ENCODE data around the gene GALNT1. TPM values are rescaled to one million over a fixed set of nuclear protein-coding genes. Genes with fewer than 3 reads are reported as not detected.

GALNT1 gene
- total and polyA plus RNA-seq, 3 donors from 2014 or later, result 27.3 to 67.0 (median 55.7) TPM

DNA sequence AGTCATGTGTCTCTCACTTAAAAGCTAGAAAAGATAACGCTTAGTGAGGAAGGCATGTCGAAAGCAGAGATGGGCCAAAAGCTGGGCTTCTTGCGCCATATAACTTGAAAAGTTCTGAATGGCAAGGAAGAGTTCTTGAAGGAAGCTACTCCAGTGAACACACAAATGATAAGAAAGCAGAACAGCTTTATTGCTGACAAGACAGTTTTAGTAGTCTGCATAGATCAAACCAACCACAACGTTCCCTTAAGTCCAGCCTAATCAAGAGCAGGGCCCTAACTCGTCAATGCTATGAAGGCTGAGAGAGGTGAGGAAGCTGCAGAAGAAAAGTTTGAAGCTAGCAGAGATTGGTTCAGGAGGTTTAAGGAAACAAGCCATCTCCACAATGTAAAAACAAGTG is 55.7 kb downstream of the GALNT1 start:
- intact Hi-C loops (cut with DNase I; ENCODE audit: low total_unique reads), result no loop called here

DNA sequence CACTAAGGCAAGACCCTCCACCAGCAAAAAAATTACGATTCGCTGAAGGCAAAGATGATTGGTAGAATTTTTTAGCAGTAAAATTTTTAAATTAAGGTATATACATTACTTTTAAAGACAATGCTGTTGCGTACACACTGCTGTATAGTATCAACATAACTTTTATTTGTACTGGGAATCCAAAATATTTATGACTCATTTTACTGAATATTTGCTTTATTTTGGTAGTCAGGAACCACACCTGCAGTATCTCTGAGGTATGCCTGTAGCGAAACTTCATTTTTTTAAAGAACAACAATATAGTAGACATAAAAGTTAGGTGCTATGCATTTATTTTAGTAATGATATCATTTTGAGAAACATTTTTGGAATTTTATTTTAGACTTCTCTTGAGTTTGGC is 57.8 kb downstream of the GALNT1 start:
- TF ChIP-seq, protein P1, sequence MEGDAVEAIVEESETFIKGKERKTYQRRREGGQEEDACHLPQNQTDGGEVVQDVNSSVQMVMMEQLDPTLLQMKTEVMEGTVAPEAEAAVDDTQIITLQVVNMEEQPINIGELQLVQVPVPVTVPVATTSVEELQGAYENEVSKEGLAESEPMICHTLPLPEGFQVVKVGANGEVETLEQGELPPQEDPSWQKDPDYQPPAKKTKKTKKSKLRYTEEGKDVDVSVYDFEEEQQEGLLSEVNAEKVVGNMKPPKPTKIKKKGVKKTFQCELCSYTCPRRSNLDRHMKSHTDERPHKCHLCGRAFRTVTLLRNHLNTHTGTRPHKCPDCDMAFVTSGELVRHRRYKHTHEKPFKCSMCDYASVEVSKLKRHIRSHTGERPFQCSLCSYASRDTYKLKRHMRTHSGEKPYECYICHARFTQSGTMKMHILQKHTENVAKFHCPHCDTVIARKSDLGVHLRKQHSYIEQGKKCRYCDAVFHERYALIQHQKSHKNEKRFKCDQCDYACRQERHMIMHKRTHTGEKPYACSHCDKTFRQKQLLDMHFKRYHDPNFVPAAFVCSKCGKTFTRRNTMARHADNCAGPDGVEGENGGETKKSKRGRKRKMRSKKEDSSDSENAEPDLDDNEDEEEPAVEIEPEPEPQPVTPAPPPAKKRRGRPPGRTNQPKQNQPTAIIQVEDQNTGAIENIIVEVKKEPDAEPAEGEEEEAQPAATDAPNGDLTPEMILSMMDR (IDR thresholded peaks at IDR 0.05), result no peak
- TF ChIP-seq POLR2A (IDR thresholded peaks at IDR 0.05), result no peak
- intact Hi-C loops (cut with DNase I; ENCODE audit: low total_unique reads), result no loop called here
- no peaks in the 10 kb centered on the region for H3K4me1 ChIP-seq
- 97 to 98% methylated on average over 4 of the region's 4 CpGs for WGBS, 2 donors
- H3K36me3 ChIP-seq (ENCODE audit: low read depth, missing control alignments), result no peaks in the 10 kb centered on the region
- no peak for DNase-seq
- H3K27me3 ChIP-seq, result no peaks in the 10 kb centered on the region
- no peak overlapping the region for H3K4me3 ChIP-seq
- H3K27ac ChIP-seq, result no peak overlapping the region
- H3K9me3 ChIP-seq, result no peaks in the 10 kb centered on the region

More for the DNA sequence above, 55.7 kb downstream of the GALNT1 start:
- TF ChIP-seq, protein P1 (IDR thresholded peaks at IDR 0.05), result no peak
- TF ChIP-seq POLR2A (IDR thresholded peaks at IDR 0.05), result no peak
- no peak overlapping the region for H3K27ac ChIP-seq
- no peaks in the 10 kb centered on the region for H3K9me3 ChIP-seq
- H3K4me3 ChIP-seq, result no peak overlapping the region
- no peaks in the 10 kb centered on the region for H3K27me3 ChIP-seq
- H3K4me1 ChIP-seq, result no peaks in the 10 kb centered on the region
- no peaks in the 10 kb centered on the region for H3K36me3 ChIP-seq (ENCODE audit: low read depth, missing control alignments)
- WGBS, 2 donors, result 91 to 96% methylated on average over 5 of the region's 5 CpGs
- DNase-seq, result no peak

DNA sequence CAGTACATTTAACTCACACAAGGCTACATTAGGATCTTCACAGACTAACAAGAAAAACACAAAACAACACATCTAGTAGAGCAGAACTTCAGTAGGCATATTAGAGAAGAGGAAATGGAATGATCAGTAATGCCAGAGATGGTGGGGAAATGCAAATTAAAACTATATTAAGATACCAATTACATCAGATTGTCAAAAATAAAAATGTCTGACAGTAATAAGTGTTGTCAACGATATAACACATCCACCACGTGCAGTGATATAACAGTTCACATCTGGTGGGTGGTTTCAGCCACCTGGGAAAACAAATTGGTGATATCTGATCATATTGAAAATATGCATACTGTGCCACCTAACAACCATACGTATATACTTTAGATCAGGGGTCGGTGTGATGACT is 59.9 kb downstream of the GALNT1 start:
- no peaks in the 10 kb centered on the region for H3K27me3 ChIP-seq
- H3K9me3 ChIP-seq, result no peaks in the 10 kb centered on the region
- no peak for DNase-seq
- no peak overlapping the region for H3K27ac ChIP-seq
- H3K4me3 ChIP-seq, result no peak overlapping the region
- TF ChIP-seq, protein P1 (IDR thresholded peaks at IDR 0.05), result no peak
- TF ChIP-seq POLR2A (IDR thresholded peaks at IDR 0.05), result no peak
- 92 to 93% methylated on average over 4 of the region's 4 CpGs for WGBS, 2 donors
- H3K4me1 ChIP-seq, result no peaks in the 10 kb centered on the region
- intact Hi-C loops (cut with DNase I; ENCODE audit: low total_unique reads), result no loop called here
- H3K36me3 ChIP-seq (ENCODE audit: low read depth, missing control alignments), result no peaks in the 10 kb centered on the region

DNA sequence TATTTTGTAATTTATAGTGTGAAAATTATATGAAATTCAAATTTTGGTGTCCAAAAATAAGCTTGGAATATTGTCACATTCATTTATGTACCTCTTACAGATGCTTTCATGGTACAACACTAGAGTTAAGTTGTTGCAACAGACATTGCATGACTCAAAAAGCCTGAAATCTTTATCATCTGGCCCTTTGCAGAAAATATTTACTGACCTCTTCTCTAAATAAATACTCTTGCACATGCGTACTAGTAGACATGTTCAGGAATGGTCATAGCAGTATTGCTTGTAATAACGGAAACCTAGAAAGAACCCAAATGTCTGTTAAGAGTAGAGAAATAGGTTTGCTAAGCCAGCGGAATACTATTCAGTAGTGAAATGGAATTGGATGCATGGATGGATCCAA is 60.4 kb downstream of the GALNT1 start:
- H3K4me3 ChIP-seq, result no peak overlapping the region
- WGBS, 2 donors, result 96 to 97% methylated on average over 3 of the region's 3 CpGs
- intact Hi-C loops (cut with DNase I; ENCODE audit: low total_unique reads), result no loop called here
- TF ChIP-seq, protein P1 (IDR thresholded peaks at IDR 0.05), result no peak
- no peak for TF ChIP-seq POLR2A (IDR thresholded peaks at IDR 0.05)
- H3K27me3 ChIP-seq, result no peaks in the 10 kb centered on the region
- H3K4me1 ChIP-seq, result no peaks in the 10 kb centered on the region
- H3K27ac ChIP-seq, result no peak overlapping the region
- H3K9me3 ChIP-seq, result no peaks in the 10 kb centered on the region
- no peak for DNase-seq
- no peaks in the 10 kb centered on the region for H3K36me3 ChIP-seq (ENCODE audit: low read depth, missing control alignments)

DNA sequence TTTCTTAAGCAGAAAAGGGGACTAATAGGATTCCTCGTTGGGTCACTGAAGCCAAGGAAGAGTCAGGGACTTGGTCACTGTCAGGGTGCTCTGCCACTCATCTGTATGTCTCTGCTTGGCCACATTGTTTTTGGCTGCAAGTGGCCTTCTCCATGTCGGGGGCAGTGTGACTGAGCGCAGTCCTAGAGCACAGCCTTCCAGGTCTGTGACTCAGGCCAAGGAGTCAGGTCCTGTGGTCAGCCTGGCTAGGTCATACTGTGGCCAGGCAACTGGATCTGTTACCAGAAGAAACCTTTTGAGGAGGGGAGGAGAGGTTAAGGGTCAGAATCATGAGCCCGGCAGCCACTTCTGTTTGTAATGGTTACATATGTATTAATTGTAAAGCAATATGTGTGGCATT is 61.3 kb downstream of the GALNT1 start:
- Histone ChIP-seq H3K36me3 (ENCODE audit: low read depth, missing control alignments) (no peaks in the 10 kb centered on the region), H3K27me3 (no peaks in the 10 kb centered on the region), H3K27ac (no peak overlapping the region), H3K4me1 (no peaks in the 10 kb centered on the region), H3K9me3 (no peaks in the 10 kb centered on the region), H3K4me3 (no peak overlapping the region)
- intact Hi-C loops (cut with DNase I; ENCODE audit: low total_unique reads), result no loop called here
- WGBS, 2 donors, result 72 to 93% methylated on average over 3 to 4 of the region's 4 CpGs
- TF ChIP-seq, protein P1 (IDR thresholded peaks at IDR 0.05), result no peak
- no peak for TF ChIP-seq POLR2A (IDR thresholded peaks at IDR 0.05)
- DNase-seq, result no peak

All from testis (tissue), 3 donors.